ENCODE data around the gene TEX13A. TPM values are rescaled to one million over a fixed set of nuclear protein-coding genes. Genes with fewer than 3 reads are reported as not detected.

The TEX13A gene
- total RNA-seq, 1 experiment from 2014 or later: not detected

GRCh38 chrX:105179644-105180043 is 40.9 kb downstream of the TEX13A start:
- intact Hi-C loops (cut with micrococcal nuclease; ENCODE audit: unreplicated experiment): loop anchor here (10.0 kb wide), 1 partner anchor 255 kb away; no protein-coding TSS in a partner anchor
- H3K36me3 ChIP-seq (ENCODE audit: control insufficient read depth, insufficient read depth, low read length): no peaks in the 10 kb centered on the region
- POLR2A ChIA-PET: no interaction called here
- H3K4me1 ChIP-seq (ENCODE audit: control insufficient read depth, insufficient read depth, low read length): no peaks in the 10 kb centered on the region
- CTCF ChIA-PET: no interaction called here
- in situ Hi-C loops (cut with HindIII; ENCODE audit: low pct_unique_long_range_greater_than_20kb, low sequenced_read_pairs): no loop called here
- DNase-seq (ENCODE audit: low read depth, low spot score) (no peak), ATAC-seq (no peak)
- no TSS peak for BruUV-seq (replicated peaks)
- H3K9me3 ChIP-seq (ENCODE audit: control insufficient read depth, insufficient read depth, low read depth, low read length): no peaks in the 10 kb centered on the region
- H3K27me3 ChIP-seq (ENCODE audit: control insufficient read depth, insufficient read depth, low read length): no peaks in the 10 kb centered on the region
- no peak overlapping the region for H3K27ac ChIP-seq (ENCODE audit: low read length)
- no peak overlapping the region for H3K4me3 ChIP-seq (ENCODE audit: low read depth in 2 of 2, low read length in 2 of 2)
- no peak for TF ChIP-seq TCF7L2 (IDR thresholded peaks at IDR 0.05; ENCODE audit: low read depth, low read length)
- TF ChIP-seq SIN3A (IDR thresholded peaks at IDR 0.05; ENCODE audit: borderline replicate concordance, insufficient read depth, low read depth, low read length): no peak
- no peak for TF ChIP-seq REST (IDR thresholded peaks at IDR 0.05; ENCODE audit: insufficient read depth in 1 of 2, low read depth in 2 of 2, low read length in 1 of 2)
- no peak for TF ChIP-seq CTCF (IDR thresholded peaks at IDR 0.05)
- TF ChIP-seq POLR2AphosphoS5 (IDR thresholded peaks at IDR 0.05; ENCODE audit: low read depth, low read length): no peak

- H3K4me1 ChIP-seq (ENCODE audit: control insufficient read depth, insufficient read depth, low read length): no peaks in the 10 kb centered on the region
- H3K4me3 ChIP-seq (ENCODE audit: low read depth in 2 of 2, low read length in 2 of 2): no peak overlapping the region
- no peak overlapping the region for H3K27ac ChIP-seq (ENCODE audit: low read length)
- H3K9me3 ChIP-seq (ENCODE audit: control insufficient read depth, insufficient read depth, low read depth, low read length): no peaks in the 10 kb centered on the region
- no peak for DNase-seq (ENCODE audit: low read depth, low spot score)
- POLR2A ChIA-PET: no interaction called here
- TF ChIP-seq SIN3A (IDR thresholded peaks at IDR 0.05; ENCODE audit: borderline replicate concordance, insufficient read depth, low read depth, low read length): no peak
- TF ChIP-seq REST (IDR thresholded peaks at IDR 0.05; ENCODE audit: insufficient read depth in 1 of 2, low read depth in 2 of 2, low read length in 1 of 2): no peak
- no peak for TF ChIP-seq CTCF (IDR thresholded peaks at IDR 0.05)
- no peak for TF ChIP-seq POLR2AphosphoS5 (IDR thresholded peaks at IDR 0.05; ENCODE audit: low read depth, low read length)
- no peak for TF ChIP-seq TCF7L2 (IDR thresholded peaks at IDR 0.05; ENCODE audit: low read depth, low read length)
- no peaks in the 10 kb centered on the region for H3K27me3 ChIP-seq (ENCODE audit: control insufficient read depth, insufficient read depth, low read length)
- no TSS peak for BruUV-seq (replicated peaks)
- intact Hi-C loops (cut with micrococcal nuclease; ENCODE audit: unreplicated experiment) (no loop called here), in situ Hi-C loops (cut with HindIII; ENCODE audit: low pct_unique_long_range_greater_than_20kb, low sequenced_read_pairs) (no loop called here)
- no peak for ATAC-seq
- CTCF ChIA-PET: no interaction called here
- H3K36me3 ChIP-seq (ENCODE audit: control insufficient read depth, insufficient read depth, low read length): no peaks in the 10 kb centered on the region
Measured at GRCh38 chrX:105173071-105173470, 47.4 kb downstream of the TEX13A start.

All from Panc1 (cell line).